ENCODE data around the gene FAM120B.

The FAM120B gene

DNA sequence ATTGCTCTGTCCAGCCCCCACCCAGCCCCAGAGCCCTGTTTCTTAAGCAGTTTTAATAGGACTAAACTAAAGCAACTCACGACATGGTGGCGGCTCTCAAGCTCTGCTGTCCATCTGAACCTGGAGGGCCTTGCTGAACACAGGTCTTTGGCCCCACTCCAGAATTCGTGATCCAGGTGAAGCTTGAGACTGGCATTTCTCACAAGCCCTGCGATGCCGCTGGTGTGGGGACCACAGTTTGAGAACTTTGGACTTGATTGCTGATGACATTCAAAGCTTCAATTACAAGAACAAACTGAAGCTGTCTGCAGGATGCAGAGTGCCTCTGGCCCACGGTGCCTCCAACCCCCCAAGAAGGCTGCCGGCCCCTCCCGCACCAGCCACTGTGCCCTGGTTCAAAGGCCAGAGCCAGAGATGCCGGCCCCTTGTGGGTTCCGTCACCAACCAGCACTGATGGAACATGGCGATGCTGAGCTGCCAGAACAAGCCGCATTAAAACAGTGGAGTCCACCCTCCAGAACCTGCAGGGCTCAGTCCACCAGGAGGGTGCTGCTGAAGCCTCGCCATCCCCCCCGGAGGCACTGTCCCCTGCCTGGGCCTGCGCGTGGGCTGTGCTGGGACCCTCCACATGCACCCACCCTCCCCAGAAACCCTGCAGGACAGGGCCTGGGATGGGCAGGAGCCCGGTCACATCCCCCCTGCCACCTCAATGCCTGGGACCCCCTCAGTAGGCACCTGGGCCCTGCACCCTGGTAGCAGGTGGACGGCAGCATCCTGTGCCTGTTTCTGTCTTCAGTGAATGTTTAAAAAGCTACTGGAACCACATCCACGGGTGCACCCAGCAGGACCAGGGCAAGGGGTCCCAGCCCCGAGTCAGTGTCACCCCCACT, 145.4 kb downstream of the FAM120B start:
- in situ Hi-C loops (cut with HindIII; ENCODE audit: low sequenced_read_pairs) = no loop called here

DNA sequence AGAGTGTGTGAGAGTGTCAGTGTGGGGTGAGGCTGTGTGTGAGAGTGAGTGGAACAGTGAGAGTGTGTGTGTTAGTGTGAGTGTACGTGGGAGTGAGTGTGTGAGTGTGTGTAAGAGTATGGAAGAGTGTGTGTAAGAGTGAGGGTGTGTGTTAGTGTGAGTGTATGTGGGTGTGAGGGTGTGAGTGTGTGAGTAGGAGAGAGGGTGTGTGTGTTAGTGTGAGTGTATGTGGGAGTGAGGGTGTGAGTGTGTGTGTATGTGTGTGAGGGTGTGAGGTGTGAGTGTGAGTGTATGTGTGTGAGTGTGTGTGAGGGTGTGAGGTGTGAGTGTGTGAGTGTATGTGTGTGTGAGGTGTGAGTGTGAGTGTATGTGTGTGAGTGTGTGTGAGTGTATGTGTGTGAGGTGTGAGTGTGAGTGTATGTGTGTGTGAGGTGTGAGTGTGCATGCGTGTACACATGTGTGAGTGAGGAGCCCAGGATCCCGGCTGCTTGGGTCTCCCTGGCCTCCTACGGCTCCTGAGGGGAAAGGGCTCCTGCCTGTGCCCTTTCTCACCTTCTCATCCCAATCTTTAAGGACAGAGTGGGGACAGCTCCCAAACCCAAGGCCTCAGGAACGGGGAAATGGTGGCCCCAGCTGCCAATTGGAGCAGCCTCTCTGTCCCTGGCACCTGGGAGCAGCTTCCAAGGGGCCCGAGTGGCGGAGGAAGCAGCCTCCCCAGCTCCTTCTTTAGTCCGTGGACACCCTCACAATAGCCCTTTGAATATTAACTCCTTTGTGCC, 146.4 kb downstream of the FAM120B start:
- in situ Hi-C loops (cut with HindIII; ENCODE audit: low sequenced_read_pairs) = no loop called here

DNA sequence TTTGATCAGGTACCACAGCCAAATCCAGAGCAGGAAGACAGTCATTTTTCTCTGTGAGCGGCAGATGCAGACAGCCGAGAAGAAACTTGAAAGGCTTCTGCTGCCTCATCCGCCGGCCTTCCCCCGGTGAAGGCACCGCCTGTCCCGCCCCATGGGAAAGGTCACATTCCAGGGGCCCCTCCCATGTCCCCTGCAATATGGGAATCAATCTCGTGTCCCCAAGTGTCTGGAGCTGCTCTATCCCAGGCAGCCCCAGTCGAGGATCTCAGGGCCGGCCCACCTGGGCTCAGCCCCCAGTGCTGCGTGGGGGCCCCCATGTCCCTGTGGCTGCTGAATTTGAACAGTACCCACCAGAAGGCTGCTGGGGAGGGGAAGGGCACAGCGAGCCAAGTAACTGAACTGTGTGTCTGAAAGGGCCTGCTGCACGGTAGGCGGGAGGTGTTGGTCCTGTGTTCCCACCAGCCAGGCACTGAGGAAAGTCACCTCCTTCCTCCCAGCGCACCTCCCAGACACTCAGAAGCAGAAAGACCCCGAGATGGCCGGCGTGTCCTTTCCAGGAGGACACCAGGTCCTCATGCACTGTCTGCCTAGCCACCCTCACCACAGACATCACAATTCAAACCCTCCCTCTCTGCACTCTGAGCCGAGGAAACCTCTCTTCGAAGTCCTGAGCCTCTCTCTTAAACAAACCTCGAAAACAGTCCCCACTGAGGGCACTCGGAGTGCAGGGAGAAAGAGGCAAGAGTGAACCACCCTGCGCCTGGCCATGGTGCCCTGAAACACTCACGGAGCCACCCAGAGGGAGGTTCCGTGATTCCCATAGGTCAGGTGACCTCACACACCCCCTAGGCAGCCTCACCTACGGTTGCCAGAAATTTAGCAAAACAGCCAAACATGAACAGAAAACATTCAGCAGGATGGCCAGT, 147.3 kb downstream of the FAM120B start:
- in situ Hi-C loops (cut with HindIII; ENCODE audit: low sequenced_read_pairs) = no loop called here

DNA sequence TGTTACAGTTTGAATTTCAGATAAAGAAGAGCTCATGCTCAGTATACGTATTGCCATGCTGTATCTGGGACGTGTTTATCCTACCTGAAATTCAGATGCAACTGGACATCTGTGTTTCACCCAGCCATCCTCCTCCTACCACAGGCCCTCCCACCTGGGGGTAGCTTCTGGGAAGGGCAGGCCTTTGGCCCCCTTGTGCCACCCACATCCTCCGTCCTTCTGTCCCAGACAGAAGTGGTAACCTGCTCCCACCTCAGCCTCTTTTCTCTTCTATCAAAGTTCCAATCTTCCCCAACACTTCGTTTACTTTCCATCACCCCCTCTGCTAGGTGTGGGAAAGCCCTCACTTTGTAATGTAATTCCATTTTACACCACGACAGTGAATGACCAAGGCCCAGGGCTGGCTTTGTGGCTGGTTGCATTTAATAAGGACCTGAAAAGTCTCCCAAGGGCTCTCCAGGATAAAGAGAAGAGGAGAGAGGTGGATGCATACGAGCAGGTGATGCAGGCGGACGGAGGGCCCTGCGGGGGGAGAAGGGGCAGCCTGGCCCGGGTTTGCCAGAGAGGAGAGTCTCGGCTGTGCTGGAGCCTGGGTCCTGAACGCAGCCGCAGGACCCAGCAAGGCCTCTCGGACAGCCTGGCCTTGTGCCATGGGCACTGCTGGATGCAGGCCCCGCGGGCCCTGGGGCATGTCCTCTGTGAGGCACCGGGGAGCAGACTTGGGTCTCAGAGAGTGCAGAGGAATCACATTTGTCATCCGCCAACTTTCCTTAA, 148.1 kb downstream of the FAM120B start:
- in situ Hi-C loops (cut with HindIII; ENCODE audit: low sequenced_read_pairs) = no loop called here

DNA sequence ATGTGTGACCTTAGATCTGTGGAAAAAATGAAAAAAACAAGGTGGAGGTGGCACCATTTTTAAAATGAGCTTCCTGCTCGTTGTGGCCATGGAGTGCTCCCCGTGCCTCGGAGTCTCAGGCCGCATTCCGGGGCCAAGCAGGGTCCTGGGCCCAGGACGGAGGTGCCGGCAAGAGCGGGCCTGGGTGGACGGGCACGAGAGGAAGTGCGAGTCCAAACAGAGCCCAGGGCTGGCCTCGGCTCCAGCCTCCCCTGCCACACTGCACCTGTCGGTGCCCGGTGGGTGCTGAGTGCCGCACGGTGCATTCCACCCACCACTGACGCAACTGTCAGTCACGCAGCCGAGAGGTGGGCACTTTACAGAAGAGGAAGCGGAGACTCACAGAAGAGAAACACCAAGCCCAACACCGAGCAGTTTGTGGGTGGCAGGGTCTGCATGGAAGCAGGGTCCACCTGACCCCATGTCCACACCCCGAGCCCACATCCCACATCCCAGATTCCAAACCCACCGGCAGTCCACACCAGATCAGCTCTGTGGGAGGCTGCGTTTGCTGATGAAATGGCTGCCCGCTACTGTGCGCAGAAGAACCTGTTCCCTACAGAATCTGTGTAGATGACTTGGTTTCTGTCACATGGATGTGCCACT, 148.9 kb downstream of the FAM120B start:
- in situ Hi-C loops (cut with HindIII; ENCODE audit: low sequenced_read_pairs) = no loop called here

DNA sequence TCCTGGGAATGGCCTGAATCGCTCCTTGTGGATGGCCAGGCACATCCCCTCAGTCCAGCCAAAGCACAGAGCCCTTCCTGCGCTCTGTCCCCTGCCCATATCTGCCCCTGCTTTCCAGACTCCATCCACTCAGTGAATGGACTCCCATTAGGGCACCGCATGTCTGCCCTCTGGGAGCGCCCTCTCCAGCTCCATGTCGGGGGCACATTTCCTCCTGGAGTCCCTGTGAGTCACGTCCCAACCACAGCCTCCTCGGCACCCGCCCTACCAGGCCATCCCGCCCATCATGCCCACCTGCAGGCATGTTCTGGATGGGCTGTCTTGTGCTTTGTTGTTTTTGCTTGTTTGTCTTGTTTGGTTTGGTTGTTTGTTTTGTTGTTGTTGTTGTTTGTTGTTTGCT, 149.8 kb downstream of the FAM120B start:
- in situ Hi-C loops (cut with HindIII; ENCODE audit: low sequenced_read_pairs) = no loop called here
